RPMI8226 (cell line): ENCODE results near the gene MBP.

Source experiments
- DNase-seq: peaks from one replicate; pipeline ENCODE4 v3.0.0-alpha.2; 2015

MBP gene

DNA sequence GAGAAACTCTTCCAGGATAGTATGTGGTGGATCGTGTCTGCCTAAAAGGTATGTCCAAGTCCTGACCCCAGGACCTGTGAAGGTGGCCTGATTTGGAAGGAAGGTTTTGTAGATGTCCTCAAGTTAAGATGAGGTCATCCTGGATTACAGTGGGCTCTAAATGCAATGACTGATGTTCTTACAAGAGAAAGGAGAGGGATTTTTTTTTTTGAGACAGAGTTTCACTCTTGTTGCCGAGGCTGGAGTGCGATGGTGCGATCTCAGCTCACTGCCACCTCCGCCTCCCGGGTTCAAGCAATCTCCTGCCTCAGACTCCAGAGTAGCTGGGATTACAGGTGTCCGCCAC, 19.9 kb downstream of the MBP start:
- DNase-seq: no peak

DNA sequence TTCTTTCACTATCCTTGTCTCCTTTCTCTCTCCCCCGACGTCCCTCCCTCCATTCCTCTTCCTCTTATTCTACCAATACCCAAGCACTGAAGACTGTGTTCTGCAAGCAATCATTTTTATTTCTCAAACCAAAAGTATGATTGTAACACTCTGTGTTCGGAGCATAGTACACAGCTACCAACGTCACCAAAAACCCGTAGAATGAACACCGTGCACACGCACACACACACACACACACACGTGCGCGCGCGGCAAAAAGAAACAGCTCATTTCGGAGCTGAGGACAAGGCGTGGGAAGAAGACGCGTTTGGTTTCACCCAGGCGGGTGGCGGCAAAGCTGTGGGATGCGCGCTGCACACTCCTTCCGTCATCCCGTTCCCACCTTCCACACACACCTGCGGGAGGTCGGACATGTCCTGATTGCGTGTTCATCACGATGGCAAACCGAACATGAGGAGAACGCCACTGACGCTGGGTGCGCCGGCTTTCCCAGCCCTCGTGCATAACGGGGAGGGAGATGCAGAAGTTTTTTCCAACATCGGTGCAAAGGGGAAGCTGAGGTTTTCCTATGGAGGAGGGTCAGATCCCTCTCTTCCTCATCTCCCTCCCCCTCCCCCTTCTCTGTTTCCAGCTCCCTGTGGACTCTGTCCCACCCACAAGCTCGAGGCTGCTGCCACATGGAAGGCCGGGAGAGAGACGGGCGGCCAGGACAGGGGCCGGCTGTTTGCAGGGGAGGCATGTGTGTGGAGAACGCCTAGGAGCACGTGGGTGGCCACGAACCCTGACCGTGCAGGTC, 20.4 kb downstream of the MBP start:
- DNase-seq: no peak

DNA sequence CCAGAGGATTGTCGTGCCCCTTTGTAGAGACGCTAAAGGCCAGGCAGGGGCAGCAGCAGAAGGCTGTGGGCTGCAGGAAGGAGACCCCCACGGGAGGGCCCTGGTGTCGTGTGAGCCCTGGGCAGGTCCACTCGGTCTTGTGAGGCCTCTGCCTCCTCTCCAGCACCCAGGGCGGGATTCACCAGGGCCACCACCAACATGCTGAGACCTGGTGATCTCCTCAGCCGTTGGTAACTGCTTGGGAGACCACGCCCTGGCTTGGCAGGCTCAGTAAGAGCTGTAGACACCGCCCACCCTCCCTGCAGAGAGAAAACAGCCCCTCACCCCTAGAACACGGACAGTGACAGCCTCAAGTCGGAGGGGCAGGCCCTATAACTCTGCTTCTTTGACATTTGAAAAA, 21.1 kb downstream of the MBP start:
- DNase-seq: no peak

DNA sequence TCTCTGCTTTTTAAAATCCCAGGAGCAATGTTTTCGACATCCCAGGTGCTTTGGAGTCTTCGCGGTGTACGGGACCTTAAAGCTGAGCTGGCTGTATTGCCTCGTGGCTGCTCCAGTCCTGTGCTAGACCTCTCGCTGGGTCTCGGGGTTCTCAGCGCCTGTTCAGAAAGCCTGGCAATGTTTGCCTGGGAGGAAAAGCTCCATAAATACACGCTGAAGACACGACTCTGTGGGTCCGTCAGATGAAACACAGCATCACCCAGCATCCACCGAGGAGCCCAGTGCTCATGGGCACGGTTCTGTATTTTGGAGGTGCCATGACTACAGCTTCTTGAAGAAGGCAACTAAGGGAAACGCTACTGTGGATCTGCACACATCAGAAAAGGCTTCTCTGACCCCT, 21.6 kb downstream of the MBP start:
- no peak for DNase-seq

DNA sequence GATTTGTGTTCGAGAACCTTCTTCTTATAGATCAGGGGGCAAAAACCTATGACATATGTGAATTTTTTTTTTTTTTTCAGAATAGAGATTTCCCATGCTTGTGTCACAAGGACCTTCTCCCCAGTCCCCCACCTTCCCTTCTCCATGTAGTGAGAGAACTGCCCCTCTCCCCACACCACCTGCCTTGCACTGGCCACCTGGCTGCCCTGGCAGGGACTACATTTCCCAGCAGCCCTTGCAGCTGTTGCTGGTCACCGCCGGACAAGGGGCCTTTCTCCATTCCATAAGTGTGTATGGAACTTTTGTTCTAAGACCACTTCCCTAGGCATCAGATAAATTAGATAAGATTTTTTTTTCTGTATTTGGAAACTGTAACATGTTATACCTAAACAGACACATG, 22.2 kb downstream of the MBP start:
- no peak for DNase-seq

DNA sequence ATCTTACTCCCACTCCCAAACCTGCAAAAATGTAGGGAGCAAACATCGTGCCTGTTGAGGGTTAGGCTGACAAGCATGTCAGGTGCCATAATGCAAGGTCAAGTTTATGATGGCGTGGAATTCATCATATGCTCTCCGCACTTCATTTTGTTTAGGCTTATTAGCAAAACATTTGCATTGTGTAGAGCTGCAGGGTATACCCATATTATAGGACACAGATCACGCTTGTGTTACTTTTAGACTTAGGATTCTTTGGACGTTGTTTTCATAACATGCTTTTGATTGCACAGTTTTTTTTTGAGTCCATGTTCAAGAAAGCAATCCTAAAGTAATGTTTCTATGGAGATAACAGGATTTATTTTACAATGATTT, 22.9 kb downstream of the MBP start:
- no peak for DNase-seq

DNA sequence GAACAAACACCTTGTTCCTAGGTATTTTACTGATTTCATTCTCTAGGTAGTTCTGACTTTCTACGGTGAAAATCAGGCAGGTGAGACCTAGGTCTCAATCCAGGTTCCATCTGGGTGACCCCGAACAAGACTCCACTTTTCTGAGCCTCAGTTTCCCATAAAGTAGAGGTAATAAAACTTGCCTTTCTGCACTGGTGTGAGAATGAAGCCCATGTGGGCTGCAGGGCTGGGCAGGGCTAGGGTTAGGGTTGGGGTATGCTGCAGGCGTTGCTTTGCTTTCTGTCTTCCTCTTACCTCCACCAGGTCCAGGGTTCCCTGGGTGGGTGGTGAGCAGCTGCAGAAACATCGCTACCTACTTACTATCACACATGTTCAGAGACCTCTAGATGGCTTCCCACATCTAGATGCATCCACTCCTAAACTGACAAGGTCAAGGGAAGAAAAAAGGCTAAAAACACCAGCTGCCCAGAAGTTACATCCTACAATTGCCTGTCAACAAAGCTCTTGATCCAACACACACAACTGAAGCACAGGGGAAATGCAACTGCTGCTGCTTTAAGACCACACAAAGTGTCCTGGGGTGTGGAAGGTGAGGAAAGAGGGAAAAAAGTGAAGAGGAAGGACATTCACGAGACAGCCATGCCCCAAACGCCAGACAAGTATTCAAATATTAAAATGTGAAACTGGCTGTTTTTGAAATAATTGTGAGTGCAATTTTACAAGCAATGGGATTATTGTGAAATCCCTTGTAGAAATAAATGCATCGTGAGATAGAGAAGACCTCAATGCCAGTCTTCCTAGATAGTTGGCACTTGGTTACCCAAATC, 23.5 kb downstream of the MBP start:
- DNase-seq: no peak

DNA sequence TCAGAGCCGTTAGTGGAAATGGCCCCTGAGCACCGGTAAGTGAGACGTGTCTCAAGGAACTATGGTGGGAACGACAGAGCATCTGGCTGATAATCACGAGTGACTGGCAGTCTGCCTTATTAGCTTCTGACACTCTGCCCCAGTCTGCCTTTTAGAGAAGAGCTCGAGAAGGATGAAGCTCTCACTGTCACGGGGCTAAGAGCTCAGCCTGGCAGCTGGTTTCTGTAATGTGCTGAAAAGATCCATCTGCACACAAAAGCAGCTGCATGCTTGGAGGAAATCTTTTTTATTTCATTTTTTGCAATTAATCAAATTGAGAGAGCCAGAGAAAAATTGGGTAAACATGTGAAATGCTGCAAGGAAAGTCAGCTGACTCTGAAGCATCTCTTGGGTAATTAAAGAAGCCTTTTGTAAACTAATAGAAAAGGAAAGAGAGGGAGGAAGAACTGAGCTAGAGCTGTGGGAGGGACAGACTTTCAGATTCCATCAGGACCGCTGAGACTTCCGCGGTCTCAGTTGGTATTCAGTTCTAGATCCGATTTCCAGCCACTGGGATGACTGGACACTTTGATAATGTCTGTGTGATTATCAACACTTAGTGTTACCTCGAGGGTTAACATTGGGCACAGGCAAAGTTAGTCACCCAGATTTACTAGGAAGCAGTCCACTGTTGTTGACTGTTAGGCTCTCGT, 24.4 kb downstream of the MBP start:
- DNase-seq: no peak

DNA sequence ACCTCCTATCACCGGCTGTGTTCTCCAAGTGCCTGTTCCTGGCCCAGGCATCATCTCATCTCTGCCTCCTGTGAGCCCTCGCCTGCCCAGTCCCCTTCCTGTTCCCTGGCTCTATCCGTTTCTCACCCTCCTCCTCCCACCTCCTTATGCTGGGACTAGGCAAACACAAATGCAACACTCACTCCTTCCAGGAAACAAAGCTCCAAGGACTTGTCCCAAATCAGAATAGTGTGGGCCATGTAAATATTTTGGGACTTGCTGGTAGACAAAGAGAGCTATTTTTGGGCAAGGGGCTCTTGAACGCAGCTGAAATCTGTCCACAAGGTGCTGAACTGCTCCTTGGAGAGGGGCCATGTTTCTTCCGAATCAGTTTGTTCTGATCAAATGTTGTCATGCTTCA, 25.3 kb downstream of the MBP start:
- no peak for DNase-seq

DNA sequence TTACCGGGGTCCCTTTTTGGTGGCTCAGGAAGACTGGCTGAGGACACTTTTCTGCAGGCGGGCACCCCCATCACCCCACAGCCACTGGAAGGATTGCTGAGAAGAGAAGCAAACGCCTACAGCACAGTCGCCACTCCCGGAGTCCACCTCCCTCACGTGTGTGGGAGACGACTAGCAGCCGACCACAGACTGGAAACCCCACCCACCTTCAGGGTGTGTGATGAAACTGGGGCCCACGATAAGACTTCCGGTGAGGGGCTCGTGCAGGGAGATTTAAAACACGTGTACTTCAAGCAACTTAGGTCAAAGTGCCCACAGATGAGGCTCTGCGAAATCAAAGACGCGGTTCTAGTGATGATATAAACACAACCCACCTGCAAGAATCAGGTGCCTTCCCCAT, 26.3 kb downstream of the MBP start:
- no peak for DNase-seq

DNA sequence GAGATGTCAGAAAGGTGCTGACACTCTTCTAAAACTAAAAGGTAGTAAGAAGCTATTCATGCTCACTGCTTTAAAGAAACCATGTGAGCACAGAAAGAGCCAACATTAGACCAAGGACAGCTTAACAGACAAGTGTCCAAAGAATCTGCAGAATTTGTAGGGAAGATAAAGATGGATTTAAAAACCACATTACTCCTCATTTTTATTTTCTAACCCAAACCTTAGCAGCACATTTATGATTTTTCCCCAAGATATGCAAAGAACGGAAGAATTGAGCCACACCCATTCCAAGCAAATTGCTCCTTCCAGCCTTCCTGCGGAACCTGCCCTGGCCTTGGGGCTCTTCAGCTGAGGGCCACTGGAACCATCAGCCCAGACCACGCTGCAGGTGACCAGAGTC, 26.9 kb downstream of the MBP start:
- DNase-seq: no peak

DNA sequence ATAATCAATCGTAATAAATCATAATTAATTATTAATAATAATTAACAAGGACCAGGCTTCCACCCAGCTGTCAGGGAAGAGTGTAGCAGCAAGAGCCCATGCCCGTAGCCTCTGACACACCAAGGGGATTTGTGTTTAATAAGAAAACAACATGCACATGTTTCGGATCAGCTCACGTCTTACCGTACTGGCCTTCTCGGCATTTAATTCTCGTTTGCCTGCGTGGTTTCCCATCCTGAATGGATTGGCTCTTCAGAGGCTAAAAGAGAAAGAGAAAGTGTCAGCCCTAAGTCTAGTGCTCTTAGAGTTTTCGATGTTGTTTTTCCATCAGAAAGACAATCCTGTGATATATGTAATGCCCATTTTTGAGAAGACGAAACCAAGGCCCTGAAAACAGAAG, 27.6 kb downstream of the MBP start:
- no peak for DNase-seq

DNA sequence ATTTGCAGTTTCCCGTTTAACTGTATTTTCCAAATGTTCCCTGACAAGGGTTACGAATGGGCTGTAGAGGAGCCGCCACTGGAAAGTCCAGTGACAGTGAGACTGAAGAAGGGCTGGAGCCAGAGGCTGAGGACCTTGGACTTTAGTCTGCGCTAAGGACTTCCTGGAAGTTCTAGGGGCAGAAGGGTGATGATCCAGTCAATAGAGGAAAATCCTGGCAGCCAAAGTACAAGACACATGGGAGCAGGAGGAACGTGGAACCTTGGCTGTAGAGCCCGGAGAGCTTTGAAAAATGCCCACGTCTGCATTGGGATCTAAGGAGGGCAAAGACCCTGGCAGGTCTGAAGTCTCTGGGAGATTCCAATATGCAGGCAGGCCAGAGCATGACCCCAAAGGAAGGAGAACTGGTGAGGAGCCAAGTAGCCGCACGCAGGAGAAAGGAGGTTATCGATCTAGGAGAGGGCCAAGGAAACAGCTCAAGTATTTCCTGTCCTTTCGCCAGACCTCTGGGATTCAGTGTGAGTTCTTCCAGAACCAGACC, 28.5 kb downstream of the MBP start:
- DNase-seq: no peak

DNA sequence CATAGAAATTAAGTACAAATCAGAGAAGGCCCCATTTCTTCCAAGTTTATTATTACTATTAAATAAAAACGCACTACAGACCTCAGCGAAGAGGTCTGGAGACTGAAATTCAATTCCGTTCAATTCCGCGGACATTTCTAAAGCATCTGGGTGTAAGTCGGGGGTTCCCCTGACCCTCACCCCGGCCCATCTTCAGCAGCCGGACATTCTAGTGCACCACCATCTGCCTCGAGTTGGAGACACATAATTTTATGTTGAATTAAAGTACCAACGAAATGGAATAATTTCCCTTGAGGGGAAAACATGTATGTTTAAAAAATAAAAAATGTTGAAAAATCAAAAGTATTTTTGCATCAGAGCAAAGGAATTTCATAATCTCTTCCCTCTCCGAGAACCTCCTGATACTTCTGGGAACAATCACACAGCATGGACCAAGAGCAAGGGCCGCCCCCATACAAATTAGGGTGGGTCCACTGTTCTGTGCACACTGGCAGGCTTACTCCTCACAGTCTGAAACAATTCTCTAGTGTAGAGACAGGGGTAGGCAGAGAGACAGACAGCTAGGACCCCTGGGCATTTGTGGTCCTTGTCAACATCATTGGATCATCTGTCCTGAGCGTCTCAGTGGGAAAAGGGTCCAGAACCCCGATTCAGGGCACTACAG, 29.3 kb downstream of the MBP start:
- no peak for DNase-seq

DNA sequence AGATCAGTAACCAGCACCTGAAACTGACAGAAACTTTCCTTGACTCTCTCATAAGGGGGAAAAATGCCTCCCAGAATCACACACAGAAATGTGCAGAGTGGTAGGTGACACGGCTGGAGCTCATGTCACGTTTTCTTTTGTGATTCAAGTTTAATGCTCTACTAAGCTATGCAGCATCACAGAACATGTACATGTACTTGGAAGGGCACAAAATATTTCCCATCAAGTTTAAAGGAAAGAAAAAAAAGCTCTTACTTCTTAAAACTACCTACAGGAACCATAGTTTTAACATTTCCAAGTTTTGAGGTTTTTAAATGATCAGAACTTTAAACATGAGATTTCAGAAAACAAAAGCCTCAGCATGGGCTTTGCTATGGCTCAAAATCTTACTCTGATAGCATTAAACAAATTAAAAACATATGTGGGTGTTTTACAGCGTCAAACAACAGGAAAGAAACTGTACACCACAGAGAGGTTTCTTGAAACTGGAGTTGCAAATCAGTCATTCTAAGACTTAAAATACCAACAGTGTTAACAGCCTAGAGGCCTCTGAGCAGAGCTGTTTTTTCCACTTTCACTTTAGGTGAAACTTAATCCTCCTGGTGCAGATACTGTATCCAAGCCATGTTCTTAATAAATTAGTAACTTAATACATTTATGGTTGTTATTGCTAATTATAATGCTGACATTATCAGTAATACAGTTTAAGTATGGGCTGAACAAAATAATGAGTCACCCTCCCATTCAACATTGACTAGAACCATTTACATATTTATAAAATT, 30.1 kb downstream of the MBP start:
- no peak for DNase-seq

DNA sequence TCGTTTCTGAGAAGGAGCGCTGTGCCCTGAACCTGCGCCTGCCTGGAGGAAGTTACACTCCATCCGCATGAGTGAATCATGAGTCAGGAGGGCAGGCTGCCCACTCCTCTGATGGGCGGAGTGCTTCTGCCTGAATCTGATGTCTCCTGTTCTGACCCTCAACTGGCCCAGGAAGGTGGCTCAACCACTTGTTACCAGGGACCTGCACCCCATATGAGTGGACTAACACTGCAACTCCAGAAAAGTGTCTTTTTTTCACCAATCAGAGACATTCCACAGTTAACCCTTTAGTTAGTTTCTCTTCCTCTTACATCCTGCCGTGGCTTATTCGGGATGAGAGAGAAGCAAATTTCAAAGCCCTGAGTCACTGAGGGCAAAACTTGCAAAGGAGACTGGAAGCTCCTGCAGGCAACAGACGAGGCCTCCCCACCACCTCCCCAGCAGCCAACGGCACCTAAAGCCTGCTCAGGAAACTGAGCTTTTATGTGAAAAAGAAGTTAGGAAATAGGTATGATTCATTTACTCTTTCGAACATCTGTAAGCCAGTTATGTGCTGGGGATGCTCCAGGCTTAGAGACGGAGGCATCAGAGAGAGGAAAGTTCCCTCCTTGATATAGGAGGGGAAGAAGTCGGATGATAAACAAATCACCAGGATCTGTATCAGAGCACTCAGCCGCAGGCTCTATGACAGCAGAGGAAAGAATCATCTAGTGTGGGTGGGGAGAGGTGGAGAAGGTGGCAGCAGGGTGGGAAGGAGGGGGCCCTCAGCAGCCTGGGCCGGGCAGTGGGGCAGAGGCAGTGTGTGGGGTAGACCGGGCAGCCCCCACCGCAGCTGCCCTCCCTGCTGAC, 30.9 kb downstream of the MBP start:
- no peak for DNase-seq

DNA sequence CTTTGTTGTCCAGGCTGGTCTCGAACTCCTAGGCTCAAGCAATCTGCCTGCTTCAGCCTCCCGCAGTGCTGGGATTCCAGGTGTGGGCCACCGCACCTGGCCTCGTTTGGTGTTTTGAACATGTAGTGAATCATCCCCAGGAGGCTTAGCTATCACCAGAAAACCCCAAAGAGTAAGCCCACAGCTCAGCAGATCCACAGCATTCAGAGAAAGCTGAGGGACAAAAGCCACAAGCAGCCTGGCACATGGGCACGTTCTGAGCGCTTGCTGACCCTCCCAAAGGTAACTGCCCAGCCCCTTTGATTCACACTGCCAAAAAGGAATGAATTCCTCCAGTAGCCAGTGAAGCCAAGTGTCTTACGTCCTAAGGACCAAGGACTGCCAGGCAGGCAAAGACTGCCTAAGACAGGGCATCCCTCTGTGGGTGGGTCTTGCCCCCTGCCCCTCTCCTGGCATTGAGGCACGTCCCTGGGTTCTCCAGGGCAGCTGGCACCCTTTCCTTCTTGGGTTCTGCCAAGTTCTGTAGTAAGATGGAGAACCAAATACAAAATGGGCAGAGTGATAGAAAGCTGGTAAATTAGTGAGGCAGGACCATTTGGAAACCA, 31.7 kb downstream of the MBP start:
- no peak for DNase-seq

DNA sequence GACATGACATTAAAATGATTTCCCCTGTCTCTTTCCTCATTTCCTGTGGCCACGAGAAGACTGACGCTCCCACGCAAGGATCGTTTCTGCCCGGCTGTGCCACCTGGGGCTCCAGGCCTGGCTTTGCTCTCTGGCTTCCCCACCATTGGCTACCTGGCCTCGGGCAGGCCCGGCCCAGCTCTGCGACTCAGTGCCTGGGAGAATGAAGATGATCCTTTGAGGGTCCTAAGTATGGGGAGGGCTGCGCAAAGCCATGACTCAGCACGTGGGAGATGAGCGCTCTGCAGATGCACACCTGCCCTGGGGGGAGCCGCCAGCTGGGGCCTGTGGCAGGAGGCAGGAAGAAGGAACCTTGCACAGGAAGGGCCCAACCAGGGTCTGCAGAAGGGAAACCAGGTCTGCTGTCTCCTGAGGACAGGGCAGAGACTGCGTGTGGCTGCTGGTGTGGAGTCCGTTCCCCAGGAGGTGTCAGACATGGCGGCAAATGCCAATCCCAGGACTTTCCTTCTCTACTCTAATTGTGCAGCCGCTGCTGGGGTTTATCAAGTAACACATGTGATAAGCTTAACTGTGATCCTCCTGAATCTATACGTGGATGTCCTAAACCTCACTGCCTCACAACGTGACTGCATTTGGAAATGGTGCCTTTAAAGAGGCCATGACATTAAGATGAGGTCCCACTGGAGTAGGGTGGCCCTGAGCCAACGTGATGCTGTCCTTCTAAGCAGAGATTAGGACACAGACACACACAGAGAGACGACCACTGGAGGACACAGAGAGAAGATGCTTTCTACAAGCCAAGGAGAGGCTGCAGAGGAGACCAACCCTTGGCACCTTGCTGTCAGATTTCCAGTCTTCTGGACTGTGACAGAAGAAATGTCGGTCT, 32.9 kb downstream of the MBP start:
- DNase-seq: no peak

DNA sequence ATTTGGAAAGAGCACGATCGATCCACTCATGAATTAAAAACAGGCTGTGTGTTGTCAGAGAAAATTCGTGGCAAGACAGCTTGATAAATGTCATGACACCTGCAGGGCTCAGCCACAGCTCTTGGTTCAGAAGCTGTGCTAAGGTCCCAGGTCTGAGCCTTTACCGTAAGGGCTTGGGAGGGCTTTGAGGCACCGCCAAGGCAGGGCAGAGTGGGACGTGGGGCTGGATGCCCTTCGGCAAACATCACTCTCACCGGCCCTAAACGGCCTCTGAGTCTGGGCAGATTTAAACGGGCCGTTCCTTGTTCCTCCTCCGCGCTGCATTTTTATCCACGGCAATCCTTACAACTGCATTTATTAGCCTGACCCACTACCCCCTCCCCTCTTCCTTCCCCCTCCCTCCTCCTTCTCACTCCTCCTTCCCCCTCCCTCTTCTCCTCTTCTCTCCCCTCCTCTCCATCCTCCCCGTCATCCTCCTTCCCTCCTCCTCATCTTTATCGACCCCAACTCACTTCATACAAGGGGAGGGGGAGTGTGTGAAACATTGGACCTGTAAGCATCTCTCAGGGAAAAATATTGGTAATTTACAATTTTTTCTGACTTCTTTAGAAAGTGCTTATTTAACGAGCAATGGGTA, 33.9 kb downstream of the MBP start:
- no peak for DNase-seq
